Ovary (tissue), 9 donors: Measurements from ENCODE around the gene ADARB2. TPM values are rescaled to one million over a fixed set of nuclear protein-coding genes. Genes with fewer than 3 reads are reported as not detected.

Experiments used
- DNase-seq, 5 donors: peaks; one replicate each; pipeline ENCODE4 v3.0.0-alpha.2; 2019 to 2020
- H3K27ac ChIP-seq, 2 donors: fragments of 200-600 bp; one replicate each; pipeline versions ENCODE4 v1.5.1 to v1.8.0; 2019 to 2022
- H3K27me3 ChIP-seq: fragments of 200-600 bp; one replicate; pipeline ENCODE4 v1.8.0; 2022
- H3K36me3 ChIP-seq: fragments of 200-600 bp; sonication (generic); one replicate; pipeline ENCODE4 v1.5.1; 2019
- H3K4me1 ChIP-seq: one replicate; pipeline ENCODE4 v1.8.1; 2013; ENCODE audit warnings: mild to moderate bottlenecking, moderate library complexity; ENCODE audit not compliant: insufficient read depth
- H3K4me3 ChIP-seq: fragments of 200-600 bp; sonication (generic); one replicate; pipeline ENCODE4 v1.5.1; 2017
- H3K9me3 ChIP-seq, 2 donors: fragments of 200-600 bp in 1 of 2; sonication (generic) in 1 of 2; one replicate each; pipeline versions ENCODE4 v1.5.1 to v1.8.1; 2013 to 2019; ENCODE audit warnings: mild to moderate bottlenecking in 1 of 2, moderate library complexity in 1 of 2
- EP300 ChIP-seq: sonication (generic); formaldehyde crosslinking; IDR thresholded peaks from one replicate; pipeline ENCODE4 v1.6.1; 2017; ENCODE audit warnings: antibody characterized with exemption
- POLR2A ChIP-seq: fragments of 450-650 bp; IDR thresholded peaks from one replicate; pipeline ENCODE4 v1.6.1; 2017; ENCODE audit warnings: antibody characterized with exemption, mild to moderate bottlenecking, moderate library complexity
- WGBS, 3 donors: extraction: QIAGEN DNeasy Blood & Tissue Kit in 1 of 3; methylation state at CpG; one replicate each; pipeline versions ENCODE4 v1.1.5 to v1.1.7; 2013 to 2017; 5-methylcytosine and 5-hydroxymethylcytosine counted together
- intact Hi-C, 4 donors: fragments of 100-400 bp; cut with DNase I; formaldehyde crosslinking; loops; one replicate each; pipeline versions ENCODE4 v1.11.0 to v1.15.1; 2022 to 2023
- polyA plus RNA-seq, 2 donors: library from polyadenylated mRNA; stranded (reverse); fragments of 200-250 nt in 1 of 2; fragments of 350-450 nt in 1 of 2; fragmentation: Illumina TruSeq in 1 of 2; extraction: RNeasy Lipid Tissue Mini Kit (QIAGEN cat#74804) in 1 of 2; gene quantifications; one replicate each; pipeline ENCODE4 v1.2.3, GENCODE V29; 2013 to 2014
- total RNA-seq, 7 donors: library from RNA; depleted of rRNA in 2 of 7; stranded (reverse); fragments of >200 nt in 2 of 7; fragmentation: NEBNext Ultra II Directional in 3 of 7; extraction: Animal tissue kit (Norgen Biotek cat#: 25700) in 3 of 7; gene quantifications; one replicate each; pipeline versions ENCODE4 v1.1.0 to v1.2.4, GENCODE V29; 2016 to 2023
- TF ChIP-seq, protein P1 (sequence below), 3 donors: fragments of 450-650 bp in 2 of 3; fragments of 200-600 bp in 1 of 3; IDR thresholded peaks; one replicate each; pipeline versions ENCODE4 v1.5.1 to v1.8.0; 2016 to 2022; ENCODE audit warnings: antibody characterized with exemption in 3 of 3, mild to moderate bottlenecking in 1 of 3
- donor health status: DM: no; HTN: no; CAD: no; lungs with moderate emphysema.
- donor health status: DM: no; HTN: no; CAD: no.
- donor health status: Bipolar disorder and iron deficiency.
- donor health status: DM: yes; HTN: yes; CAD: no.
- donor health status: DM: no; HTN: no; CAD: no.
- donor health status: DM: yes; HTN: yes; CAD: no.

Gene ADARB2
- total and polyA plus RNA-seq, 9 donors, result 0.12 to 2.0 (median 0.36) TPM; not detected in 2

DNA sequence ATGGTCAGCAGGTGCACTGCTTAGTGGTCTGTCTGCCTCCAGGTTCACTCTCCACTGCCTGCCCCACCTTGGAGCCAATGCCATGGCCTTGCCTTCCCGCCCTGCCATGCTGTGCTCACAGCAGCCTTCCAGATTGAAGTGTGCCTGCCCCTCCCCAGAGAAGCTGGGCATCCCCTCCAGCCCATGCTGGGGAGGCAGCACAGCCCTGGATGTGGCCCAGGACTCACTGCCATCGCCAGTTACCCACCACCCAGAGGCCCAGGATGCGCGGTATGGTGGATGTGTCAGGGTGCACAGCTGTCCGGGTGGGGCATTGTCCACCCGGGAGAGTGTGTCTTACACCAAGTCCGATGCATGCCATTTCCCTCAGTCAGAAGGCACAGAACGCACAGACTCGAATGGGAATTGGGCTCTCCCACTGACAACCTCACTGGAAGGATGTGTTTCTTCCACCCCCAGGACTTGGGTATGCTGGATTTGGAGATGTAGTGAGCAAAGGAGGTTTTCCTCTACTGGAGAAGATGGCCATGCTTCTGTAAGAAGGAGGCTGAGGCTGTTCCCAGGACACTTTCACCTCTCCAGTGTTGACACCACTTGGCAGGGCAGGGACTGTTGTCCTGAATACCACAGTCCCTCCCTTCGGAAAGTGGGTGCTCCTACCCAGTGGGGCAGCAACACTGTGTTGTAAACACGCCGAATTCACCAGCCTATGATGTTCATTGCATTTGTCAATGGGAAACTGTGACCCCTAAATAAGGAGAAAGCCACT, 122.0 kb downstream of the ADARB2 start:
- no peaks in the 10 kb centered on the region for H3K27me3 ChIP-seq

DNA sequence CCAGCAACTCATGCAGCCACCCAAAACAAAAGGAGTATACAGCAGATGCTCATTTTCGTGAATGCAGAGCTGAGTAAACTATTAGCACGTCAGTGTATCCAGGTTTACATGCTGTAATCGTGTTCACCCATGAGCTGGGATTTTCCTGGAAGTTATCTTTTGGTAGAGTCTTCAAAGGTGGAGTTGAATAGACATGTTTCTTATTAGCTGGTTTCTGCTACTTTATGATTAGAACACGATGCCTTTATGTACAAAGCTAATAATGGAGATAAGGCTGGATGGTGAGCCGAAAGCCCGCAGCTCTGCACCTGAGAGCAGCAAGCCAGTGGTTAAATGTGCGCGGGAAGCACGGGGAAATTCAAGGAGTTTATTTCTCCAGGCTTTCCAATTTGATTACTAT, 123.8 kb downstream of the ADARB2 start:
- no peak for TF ChIP-seq EP300
- TF ChIP-seq, protein P1, sequence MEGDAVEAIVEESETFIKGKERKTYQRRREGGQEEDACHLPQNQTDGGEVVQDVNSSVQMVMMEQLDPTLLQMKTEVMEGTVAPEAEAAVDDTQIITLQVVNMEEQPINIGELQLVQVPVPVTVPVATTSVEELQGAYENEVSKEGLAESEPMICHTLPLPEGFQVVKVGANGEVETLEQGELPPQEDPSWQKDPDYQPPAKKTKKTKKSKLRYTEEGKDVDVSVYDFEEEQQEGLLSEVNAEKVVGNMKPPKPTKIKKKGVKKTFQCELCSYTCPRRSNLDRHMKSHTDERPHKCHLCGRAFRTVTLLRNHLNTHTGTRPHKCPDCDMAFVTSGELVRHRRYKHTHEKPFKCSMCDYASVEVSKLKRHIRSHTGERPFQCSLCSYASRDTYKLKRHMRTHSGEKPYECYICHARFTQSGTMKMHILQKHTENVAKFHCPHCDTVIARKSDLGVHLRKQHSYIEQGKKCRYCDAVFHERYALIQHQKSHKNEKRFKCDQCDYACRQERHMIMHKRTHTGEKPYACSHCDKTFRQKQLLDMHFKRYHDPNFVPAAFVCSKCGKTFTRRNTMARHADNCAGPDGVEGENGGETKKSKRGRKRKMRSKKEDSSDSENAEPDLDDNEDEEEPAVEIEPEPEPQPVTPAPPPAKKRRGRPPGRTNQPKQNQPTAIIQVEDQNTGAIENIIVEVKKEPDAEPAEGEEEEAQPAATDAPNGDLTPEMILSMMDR (IDR thresholded peaks at IDR 0.05), result no peak
- TF ChIP-seq POLR2A, result no peak
- intact Hi-C loops, result no loop called here
- no peak for DNase-seq
- H3K4me1 ChIP-seq, result no peaks in the 10 kb centered on the region
- 60 to 66% (median 63%) methylated on average over 9 of the region's 9 CpGs for WGBS, 3 donors
- H3K4me3 ChIP-seq, result no peak overlapping the region
- H3K36me3 ChIP-seq, result no peaks in the 10 kb centered on the region
- no peaks in the 10 kb centered on the region for H3K9me3 ChIP-seq
- no peaks in the 10 kb centered on the region for H3K27me3 ChIP-seq
- no peak overlapping the region for H3K27ac ChIP-seq

More for the DNA sequence above, 122.0 kb downstream of the ADARB2 start:
- no peak overlapping the region for H3K27ac ChIP-seq
- no peaks in the 10 kb centered on the region for H3K9me3 ChIP-seq
- no peak for TF ChIP-seq EP300
- no peak for TF ChIP-seq POLR2A
- TF ChIP-seq, protein P1 (IDR thresholded peaks at IDR 0.05), result no peak
- H3K4me3 ChIP-seq, result no peak overlapping the region
- intact Hi-C loops, result no loop called here
- H3K36me3 ChIP-seq, result no peaks in the 10 kb centered on the region
- no peak for DNase-seq
- H3K4me1 ChIP-seq, result no peaks in the 10 kb centered on the region
- 78 to 85% (median 79%) methylated on average over 12 of the region's 12 CpGs for WGBS, 3 donors

DNA sequence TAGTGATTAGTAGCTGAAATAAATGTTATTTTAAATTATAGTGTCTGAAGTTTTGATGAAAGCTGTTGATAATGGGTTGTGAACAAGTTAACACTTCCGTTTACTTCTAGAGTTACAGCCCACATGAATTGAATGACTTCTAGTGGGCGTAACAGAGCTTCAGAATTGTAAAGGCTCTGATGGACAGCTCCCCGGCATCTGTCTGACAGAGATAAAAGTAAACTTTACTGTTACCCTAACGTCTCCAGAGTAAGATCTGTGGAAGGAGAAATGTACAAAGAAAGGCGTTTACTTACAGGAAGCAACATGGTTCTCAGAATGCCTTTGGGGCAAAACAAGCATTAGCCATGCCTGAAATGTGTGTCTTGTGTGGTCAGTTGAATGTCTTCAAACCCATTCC, 124.4 kb downstream of the ADARB2 start:
- TF ChIP-seq, protein P1 (IDR thresholded peaks at IDR 0.05), result no peak
- no peak for TF ChIP-seq POLR2A
- no peak for TF ChIP-seq EP300
- Histone ChIP-seq H3K4me3 (no peak overlapping the region), H3K9me3 (no peaks in the 10 kb centered on the region), H3K36me3 (no peaks in the 10 kb centered on the region), H3K27ac (no peak overlapping the region), H3K27me3 (no peaks in the 10 kb centered on the region), H3K4me1 (no peaks in the 10 kb centered on the region)
- DNase-seq, result no peak
- WGBS, 3 donors, result 51 to 54% (median 53%) methylated on average over 5 of the region's 5 CpGs
- intact Hi-C loops, result no loop called here

DNA sequence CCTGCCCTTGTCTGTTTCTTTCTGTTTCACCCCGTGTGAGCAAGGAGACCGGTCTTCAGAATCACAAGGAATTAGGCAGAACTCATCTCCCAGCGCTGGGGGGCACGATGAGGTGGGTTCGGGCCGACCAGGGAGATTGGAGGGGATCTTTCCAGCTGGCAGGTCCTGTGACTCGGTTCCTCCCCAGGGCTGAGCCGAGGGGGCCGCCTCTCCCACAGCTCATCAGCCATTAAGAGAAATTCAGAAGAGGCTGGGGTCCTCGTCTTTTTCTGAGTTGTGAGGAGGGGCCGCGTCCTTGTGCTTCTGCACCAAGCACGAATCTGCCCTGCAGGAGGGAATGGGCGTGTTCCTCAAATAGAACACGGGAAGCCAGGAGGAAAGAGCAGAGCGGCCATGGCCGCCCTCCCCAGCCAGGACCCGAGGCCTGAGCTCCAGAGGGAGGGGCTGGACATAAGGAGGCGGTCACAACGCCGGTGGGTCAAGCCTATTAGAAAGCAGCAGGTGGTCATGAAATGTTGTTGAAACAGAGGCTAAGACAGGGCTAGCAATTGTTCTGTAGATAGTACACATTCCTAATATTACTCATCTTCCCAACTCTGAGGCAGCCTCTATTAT, 125.3 kb downstream of the ADARB2 start:
- DNase-seq, result no peak
- WGBS, 3 donors, result 64 to 72% (median 68%) methylated on average over 21 of the region's 21 CpGs
- Histone ChIP-seq H3K27ac (no peak overlapping the region), H3K36me3 (no peaks in the 10 kb centered on the region), H3K9me3 (no peaks in the 10 kb centered on the region), H3K4me1 (no peaks in the 10 kb centered on the region), H3K27me3 (no peaks in the 10 kb centered on the region), H3K4me3 (no peak overlapping the region)
- TF ChIP-seq EP300 (no peak), POLR2A (no peak)
- TF ChIP-seq, protein P1 (IDR thresholded peaks at IDR 0.05), result no peak
- intact Hi-C loops, result no loop called here
